ENCODE results near the gene PFN3.

Gene PFN3

GRCh38 chr5:177399997-177400868 is at the start of gene PFN3:
TSS of gene PFN3 (minus strand) at chr5:177400661. CDS start at chr5:177400576, 85 bp downstream.
- no peak within 1 kb of the TSS for H3K4me3 ChIP-seq (ENCODE audit: low read length)
- no peak for TF ChIP-seq CTCF (conservative IDR thresholded peaks at IDR 0.05; ENCODE audit: low read length)
- peak; percentile 8 for DNase-seq (ENCODE audit: low read depth)

GRCh38 chr5:177449140-177450061 is 48.9 kb upstream of the PFN3 start:
- H3K4me3 ChIP-seq (ENCODE audit: low read length): no peak overlapping the region
- DNase-seq (ENCODE audit: low read depth): no peak
- TF ChIP-seq CTCF (conservative IDR thresholded peaks at IDR 0.05; ENCODE audit: low read length): no peak

GRCh38 chr5:177448244-177448950 is 47.9 kb upstream of the PFN3 start:
- no peak overlapping the region for H3K4me3 ChIP-seq (ENCODE audit: low read length)
- DNase-seq (ENCODE audit: low read depth): no peak
- TF ChIP-seq CTCF (conservative IDR thresholded peaks at IDR 0.05; ENCODE audit: low read length): no peak

GRCh38 chr5:177447611-177448243 is 47.3 kb upstream of the PFN3 start:
- TF ChIP-seq CTCF (conservative IDR thresholded peaks at IDR 0.05; ENCODE audit: low read length): peak; percentile 7
- peak; percentile 81 for DNase-seq (ENCODE audit: low read depth)
- peak overlapping the region; percentile 46 for H3K4me3 ChIP-seq (ENCODE audit: low read length)

GRCh38 chr5:177447066-177447610 is 46.7 kb upstream of the PFN3 start:
- DNase-seq (ENCODE audit: low read depth): peak; percentile 40
- peak overlapping the region; percentile 70 for H3K4me3 ChIP-seq (ENCODE audit: low read length)
- TF ChIP-seq CTCF (conservative IDR thresholded peaks at IDR 0.05; ENCODE audit: low read length): no peak
